HCT116 (cell line): ENCODE data around the gene EIPR1.

Experiments used
- ELF1 ChIP-seq: IDR thresholded peaks from 2 replicates; pipeline ENCODE4 v1.6.1; 2012; ENCODE audit warnings: low read depth, borderline replicate concordance
- EZH2phosphoT487 ChIP-seq: fragments of 200-600 bp; IDR thresholded peaks from 2 replicates; pipeline ENCODE4 v1.6.1; 2018; ENCODE audit warnings: antibody characterized with exemption, borderline replicate concordance

DNA sequence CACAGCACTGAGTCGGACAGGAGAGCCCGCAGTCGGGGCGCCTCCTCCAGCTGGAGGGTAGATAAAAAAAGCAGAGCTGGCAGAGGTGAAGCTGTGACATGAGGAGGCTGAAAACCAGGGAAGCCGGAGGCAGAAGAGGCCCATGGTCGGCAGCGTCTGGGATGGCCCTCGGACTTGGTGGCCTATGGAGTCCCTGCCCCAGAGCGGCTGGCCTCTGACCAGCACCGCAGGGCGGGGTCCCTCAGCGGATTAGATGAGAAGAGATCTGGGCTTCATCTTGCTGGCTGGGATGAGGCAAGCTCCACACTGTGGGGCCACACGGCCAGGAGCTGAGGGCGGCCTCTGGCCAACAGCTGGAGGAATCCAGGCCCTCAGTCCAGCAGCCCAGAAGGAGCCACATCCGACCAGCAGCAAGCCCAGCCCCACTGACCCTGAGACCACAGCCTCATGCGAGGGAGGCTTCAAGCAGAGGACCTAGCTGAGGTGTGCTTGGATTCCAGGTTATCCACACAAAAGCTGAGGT is 174.1 kb downstream of the EIPR1 start:
- TF ChIP-seq ELF1 (no peak), EZH2phosphoT487 (no peak)
